ENCODE measurements around the gene PRDM8. TPM values are rescaled to one million over a fixed set of nuclear protein-coding genes. Genes with fewer than 3 reads are reported as not detected.
"Not testable (repeated sequence)": the region's sequence is repeated elsewhere in the genome, so short reads cannot be mapped to it uniquely, and the experiment has no call there.

The PRDM8 gene
- total RNA-seq, 1 experiment from 2014 or later, result 0.07 TPM

- Histone ChIP-seq H3K4me3 (ENCODE audit: insufficient read depth, low read depth, low read length) (no peak overlapping the region), H3K36me3 (replicated peaks; ENCODE audit: control insufficient read depth, insufficient read depth, low read length) (no peaks in the 10 kb centered on the region), H3K27me3 (ENCODE audit: control insufficient read depth, insufficient read depth, low read length) (peaks cover 1% of the 10 kb centered on the region; the same call in 1 of the 2 replicates)
- DNase-seq, result no peak
Observed at GRCh38 chr4:80243274-80244018, 46.1 kb downstream of the PRDM8 start.

GRCh38 chr4:80247484-80247883 lies 50.2 kb downstream of the PRDM8 start:
- H3K27me3 ChIP-seq (ENCODE audit: control insufficient read depth, insufficient read depth, low read length); H3K4me3 ChIP-seq (ENCODE audit: insufficient read depth, low read depth, low read length); DNase-seq; H3K36me3 ChIP-seq (replicated peaks; ENCODE audit: control insufficient read depth, insufficient read depth, low read length): not testable (repeated sequence)

GRCh38 chr4:80249144-80249543 lies 51.8 kb downstream of the PRDM8 start:
- Histone ChIP-seq H3K4me3 (ENCODE audit: insufficient read depth, low read depth, low read length) (no peak overlapping the region), H3K36me3 (replicated peaks; ENCODE audit: control insufficient read depth, insufficient read depth, low read length) (no peaks in the 10 kb centered on the region), H3K27me3 (ENCODE audit: control insufficient read depth, insufficient read depth, low read length) (no peaks in the 10 kb centered on the region)
- no peak for DNase-seq

DNA sequence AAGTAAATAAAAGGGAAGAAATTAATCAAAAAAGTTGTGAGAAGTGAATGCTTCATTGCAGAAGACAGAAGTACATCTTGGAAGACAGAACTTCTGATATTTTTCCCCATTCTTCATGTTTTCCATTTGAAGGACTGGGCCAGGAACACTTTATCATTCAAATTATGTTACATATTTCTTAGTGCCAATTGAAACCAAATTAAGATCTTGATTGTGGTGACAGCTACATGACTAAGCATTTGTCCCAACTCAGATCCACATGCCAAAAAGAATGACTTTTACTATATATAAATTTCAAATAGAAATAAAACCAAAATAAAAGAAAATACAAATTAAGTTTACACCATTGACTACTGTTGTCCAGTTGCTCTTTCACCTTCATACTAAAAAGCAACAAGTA lies 55.1 kb downstream of the PRDM8 start:
- H3K4me3 ChIP-seq (ENCODE audit: insufficient read depth, low read depth, low read length), result no peak overlapping the region
- no peaks in the 10 kb centered on the region for H3K36me3 ChIP-seq (replicated peaks; ENCODE audit: control insufficient read depth, insufficient read depth, low read length)
- DNase-seq, result no peak
- H3K27me3 ChIP-seq (ENCODE audit: control insufficient read depth, insufficient read depth, low read length), result peaks cover 7% of the 10 kb centered on the region

DNA sequence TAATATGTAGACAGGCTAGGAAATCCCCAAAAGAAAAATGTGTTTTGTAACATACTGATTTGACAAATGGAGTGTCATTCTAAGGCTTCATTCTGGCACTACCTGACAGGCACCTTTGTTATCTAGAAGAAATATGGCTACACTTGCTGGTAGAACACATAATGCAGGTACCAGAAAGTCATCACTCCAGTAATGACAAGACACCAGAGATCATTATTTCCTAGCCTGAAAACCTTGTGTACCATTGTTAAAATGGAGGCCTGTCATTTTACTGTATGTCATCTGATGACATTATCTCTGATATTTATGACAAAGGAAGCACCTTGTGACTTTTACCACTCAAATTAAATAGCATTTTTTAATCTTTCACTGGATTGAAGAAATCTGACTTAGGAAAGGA lies 55.6 kb downstream of the PRDM8 start:
- H3K36me3 ChIP-seq (replicated peaks; ENCODE audit: control insufficient read depth, insufficient read depth, low read length), result no peaks in the 10 kb centered on the region
- peaks cover 7% of the 10 kb centered on the region for H3K27me3 ChIP-seq (ENCODE audit: control insufficient read depth, insufficient read depth, low read length)
- DNase-seq, result no peak
- no peak overlapping the region for H3K4me3 ChIP-seq (ENCODE audit: insufficient read depth, low read depth, low read length)

- H3K27me3 ChIP-seq (ENCODE audit: control insufficient read depth, insufficient read depth, low read length), result peaks cover 8% of the 10 kb centered on the region
- H3K36me3 ChIP-seq (replicated peaks; ENCODE audit: control insufficient read depth, insufficient read depth, low read length), result no peaks in the 10 kb centered on the region
- no peak overlapping the region for H3K4me3 ChIP-seq (ENCODE audit: insufficient read depth, low read depth, low read length)
- no peak for DNase-seq
Observed at GRCh38 chr4:80253510-80253909, 56.2 kb downstream of the PRDM8 start.

Other genes starting within 250 kb of the PRDM8 start
- gene ANTXR2, start 124.3 kb upstream of the PRDM8 start, total RNA-seq (2014; rRNA removed; shearing (Covaris generic)), result 7.7 and 10.8 TPM in 2 replicates
- not detected in 2 replicates for gene FGF5, start 69.2 kb downstream of the PRDM8 start, total RNA-seq (2014; rRNA removed; shearing (Covaris generic))
- not detected in 2 replicates for gene CFAP299, start 138.2 kb downstream of the PRDM8 start, total RNA-seq (2014; rRNA removed; shearing (Covaris generic))

All from H7 (cell line).